ENCODE measurements around the gene TANGO2. TPM values are rescaled to one million over a fixed set of nuclear protein-coding genes. Genes with fewer than 3 reads are reported as not detected.

TANGO2 gene
- total RNA-seq, 1 experiment from 2014 or later = 33.5 TPM

DNA sequence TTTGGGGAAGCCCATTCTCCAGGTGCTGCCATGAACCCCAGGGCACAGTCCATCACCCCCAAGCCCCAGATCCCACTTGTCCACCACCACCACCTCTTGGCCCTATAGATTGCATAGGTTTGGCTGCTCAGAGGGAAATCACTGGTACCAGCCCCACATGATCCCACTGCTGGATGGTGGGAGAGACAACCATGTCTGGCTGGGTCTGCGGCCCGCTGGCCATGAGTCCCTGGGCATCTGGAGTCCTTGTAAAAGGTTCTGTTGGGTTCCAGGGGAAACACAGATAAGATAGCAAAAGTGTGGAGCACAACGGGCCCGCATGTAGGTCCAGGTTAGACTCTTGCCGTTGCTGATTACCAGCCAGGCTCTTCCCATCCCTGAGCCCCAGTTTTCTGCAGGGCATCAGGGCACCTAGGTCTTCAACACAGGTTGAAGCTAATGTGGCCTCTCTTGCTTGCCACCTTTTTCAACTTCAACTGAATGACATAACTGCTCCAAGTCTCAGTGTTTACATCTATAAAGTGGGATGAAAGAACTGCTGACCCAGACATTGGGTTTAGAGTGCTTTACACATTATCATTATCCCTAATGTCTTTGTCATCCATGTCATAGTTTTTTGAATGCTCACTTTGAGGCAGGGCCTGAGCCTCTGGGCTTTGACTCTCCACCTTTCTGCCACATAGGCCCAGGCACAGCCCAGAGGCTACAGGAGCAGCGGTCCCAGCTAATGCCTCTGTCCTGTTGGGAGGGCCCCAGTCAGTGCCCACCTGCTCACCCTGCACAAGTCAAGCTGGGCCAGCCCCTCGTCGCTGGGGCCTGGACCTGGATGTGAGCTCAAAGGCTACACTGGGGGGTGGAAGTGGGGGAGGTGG is 1.0 kb upstream of the TANGO2 start:
- H3K4me3 Mint-ChIP-seq (ENCODE audit: low read depth, unreplicated experiment) = peak overlapping the region; percentile 94
- no peaks in the 10 kb centered on the region for H3K27me3 Mint-ChIP-seq (ENCODE audit: unreplicated experiment)

DNA sequence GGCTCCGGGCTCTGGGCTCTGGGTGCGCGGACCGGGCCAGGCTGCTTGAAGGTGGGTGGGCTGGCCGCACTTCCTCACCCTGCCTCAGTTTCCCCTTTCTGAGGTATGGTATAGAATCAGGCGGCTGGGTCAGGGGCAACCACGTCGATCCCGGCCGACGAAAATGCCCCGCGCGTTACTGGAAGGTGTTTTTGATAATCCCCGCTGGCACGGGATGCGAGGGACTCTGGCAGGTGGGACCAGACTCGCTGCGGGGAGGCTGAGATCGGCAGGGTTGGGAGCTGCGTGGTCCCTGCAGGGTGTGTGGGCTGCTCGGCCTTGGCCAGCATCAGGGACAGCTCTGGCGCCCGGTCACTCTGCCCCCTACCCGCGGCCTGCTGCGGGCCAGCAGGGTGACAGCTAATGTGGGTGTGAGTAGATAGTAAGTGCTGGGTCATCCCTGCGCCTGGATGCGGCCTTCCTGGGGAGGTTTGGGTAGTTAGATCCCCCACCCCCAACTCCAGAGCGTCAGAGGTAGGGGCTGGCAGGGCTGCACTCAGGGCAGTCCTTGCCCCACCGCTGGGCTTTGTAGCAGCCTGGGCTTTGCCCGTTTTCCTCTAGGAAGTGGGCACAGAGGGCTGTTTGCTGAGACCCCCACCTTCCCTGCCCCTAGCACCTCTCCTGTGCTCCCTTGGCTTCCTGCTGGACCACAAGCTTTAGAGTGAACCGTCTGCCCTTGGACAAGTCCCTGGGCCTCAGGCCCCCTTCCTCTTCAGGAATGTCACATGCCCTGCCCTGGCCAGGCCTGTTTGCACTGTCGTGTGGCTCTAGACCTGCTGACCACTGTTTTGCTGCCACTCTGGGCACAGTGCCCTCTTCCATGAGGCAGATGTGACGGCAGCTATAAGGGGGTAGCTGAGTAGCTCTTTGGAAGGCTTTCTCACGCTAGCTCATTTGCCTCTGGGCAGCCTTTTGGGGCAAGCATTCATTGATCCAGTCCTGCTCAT is 579 bp downstream of the TANGO2 start:
- DNase-seq = peak; percentile 49
- CTCF ChIA-PET = interaction anchor here (1.0 to 1.2 kb wide), 3 partner anchors 35 to 59 kb away, joined by 3 to 5 read pairs (median 4); no protein-coding TSS in a partner anchor
- intact Hi-C loops (cut with micrococcal nuclease; ENCODE audit: unreplicated experiment) = no loop called here
- TSS peak; percentile 27 for BruUV-seq (replicated peaks)
- H3K4me3 Mint-ChIP-seq (ENCODE audit: low read depth, unreplicated experiment) = peak overlapping the region; percentile 94
- peaks cover 42% of the 10 kb centered on the region for H3K36me3 Mint-ChIP-seq (ENCODE audit: insufficient read depth, unreplicated experiment)
- peaks cover 15% of the 10 kb centered on the region for H3K4me1 Mint-ChIP-seq (ENCODE audit: low read depth, unreplicated experiment)
- no peaks in the 10 kb centered on the region for H3K9me3 Mint-ChIP-seq (ENCODE audit: low read depth, unreplicated experiment)
- H3K27ac Mint-ChIP-seq (ENCODE audit: unreplicated experiment) = peak overlapping the region; percentile 91
- H3K27me3 Mint-ChIP-seq (ENCODE audit: unreplicated experiment) = no peaks in the 10 kb centered on the region
- TF ChIP-seq, protein P1, sequence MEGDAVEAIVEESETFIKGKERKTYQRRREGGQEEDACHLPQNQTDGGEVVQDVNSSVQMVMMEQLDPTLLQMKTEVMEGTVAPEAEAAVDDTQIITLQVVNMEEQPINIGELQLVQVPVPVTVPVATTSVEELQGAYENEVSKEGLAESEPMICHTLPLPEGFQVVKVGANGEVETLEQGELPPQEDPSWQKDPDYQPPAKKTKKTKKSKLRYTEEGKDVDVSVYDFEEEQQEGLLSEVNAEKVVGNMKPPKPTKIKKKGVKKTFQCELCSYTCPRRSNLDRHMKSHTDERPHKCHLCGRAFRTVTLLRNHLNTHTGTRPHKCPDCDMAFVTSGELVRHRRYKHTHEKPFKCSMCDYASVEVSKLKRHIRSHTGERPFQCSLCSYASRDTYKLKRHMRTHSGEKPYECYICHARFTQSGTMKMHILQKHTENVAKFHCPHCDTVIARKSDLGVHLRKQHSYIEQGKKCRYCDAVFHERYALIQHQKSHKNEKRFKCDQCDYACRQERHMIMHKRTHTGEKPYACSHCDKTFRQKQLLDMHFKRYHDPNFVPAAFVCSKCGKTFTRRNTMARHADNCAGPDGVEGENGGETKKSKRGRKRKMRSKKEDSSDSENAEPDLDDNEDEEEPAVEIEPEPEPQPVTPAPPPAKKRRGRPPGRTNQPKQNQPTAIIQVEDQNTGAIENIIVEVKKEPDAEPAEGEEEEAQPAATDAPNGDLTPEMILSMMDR (IDR thresholded peaks at IDR 0.05; ENCODE audit: unreplicated experiment) = no peak

More for the DNA sequence above, 1.0 kb upstream of the TANGO2 start:
- CTCF ChIA-PET = interaction anchor here (0.6 kb wide), 1 partner anchor 49 kb away, joined by 3 read pairs; no protein-coding TSS in a partner anchor
- DNase-seq = no peak
- BruUV-seq (replicated peaks) = no TSS peak
- no peaks in the 10 kb centered on the region for H3K9me3 Mint-ChIP-seq (ENCODE audit: low read depth, unreplicated experiment)
- intact Hi-C loops (cut with micrococcal nuclease; ENCODE audit: unreplicated experiment) = no loop called here
- TF ChIP-seq, protein P1 (IDR thresholded peaks at IDR 0.05; ENCODE audit: unreplicated experiment) = no peak
- peak overlapping the region; percentile 94 for H3K27ac Mint-ChIP-seq (ENCODE audit: unreplicated experiment)
- H3K36me3 Mint-ChIP-seq (ENCODE audit: insufficient read depth, unreplicated experiment) = peaks cover 53% of the 10 kb centered on the region
- H3K4me1 Mint-ChIP-seq (ENCODE audit: low read depth, unreplicated experiment) = peaks cover 20% of the 10 kb centered on the region

DNA sequence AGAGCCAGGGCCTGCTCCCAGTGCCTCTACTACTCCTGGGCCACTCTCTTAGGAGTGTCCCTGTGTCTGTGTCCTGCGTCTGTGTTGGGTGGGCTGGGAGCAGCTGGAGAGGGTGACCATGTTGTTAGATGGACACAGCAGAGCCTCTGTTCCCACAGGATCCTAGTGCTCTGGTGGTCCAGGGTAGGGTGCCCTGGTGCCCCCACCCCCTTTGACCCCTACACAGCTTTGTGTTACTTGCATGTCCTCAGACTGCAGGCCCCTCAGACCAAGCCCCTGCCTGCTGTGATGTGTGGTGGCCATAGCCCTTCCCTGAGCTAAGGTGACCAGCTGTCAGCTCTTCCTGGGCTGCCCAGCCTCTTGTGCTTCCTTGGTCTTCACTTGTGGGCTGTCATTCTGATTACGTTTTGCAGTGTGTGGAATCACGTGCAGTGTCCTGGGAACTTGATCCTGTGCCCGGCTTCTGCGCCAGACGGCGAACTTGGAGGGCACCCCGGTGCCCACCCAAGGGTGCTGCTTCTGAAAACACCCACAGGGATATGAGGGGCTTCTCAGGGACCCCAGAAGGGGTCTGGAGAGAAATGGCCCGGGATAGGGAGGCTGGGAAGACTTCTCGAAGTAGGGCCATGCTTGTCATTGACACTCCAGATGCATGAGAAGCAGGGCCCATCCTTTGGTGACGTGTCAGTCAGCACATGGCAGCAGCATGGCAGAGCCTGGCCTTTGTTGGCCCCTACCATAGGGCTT is 1.5 kb downstream of the TANGO2 start:
- Mint-ChIP-seq H3K9me3 (ENCODE audit: low read depth, unreplicated experiment) (no peaks in the 10 kb centered on the region), H3K27ac (ENCODE audit: unreplicated experiment) (peak overlapping the region; percentile 91), H3K4me3 (ENCODE audit: low read depth, unreplicated experiment) (peak overlapping the region; percentile 94), H3K4me1 (ENCODE audit: low read depth, unreplicated experiment) (peaks cover 15% of the 10 kb centered on the region), H3K27me3 (ENCODE audit: unreplicated experiment) (no peaks in the 10 kb centered on the region), H3K36me3 (ENCODE audit: insufficient read depth, unreplicated experiment) (peaks cover 40% of the 10 kb centered on the region)
- CTCF ChIA-PET = interaction anchor here (1.0 to 1.2 kb wide), 3 partner anchors 36 to 60 kb away, joined by 3 to 5 read pairs (median 4); no protein-coding TSS in a partner anchor
- BruUV-seq (replicated peaks) = no TSS peak
- TF ChIP-seq, protein P1 (IDR thresholded peaks at IDR 0.05; ENCODE audit: unreplicated experiment) = no peak
- intact Hi-C loops (cut with micrococcal nuclease; ENCODE audit: unreplicated experiment) = no loop called here
- no peak for DNase-seq

Measured in Calu3 (cell line).